Spleen (tissue), 7 donors: Measurements from ENCODE around the gene TMEM203.

ENCODE experiments used
- POLR2AphosphoS5 ChIP-seq, 3 donors: sonication (generic); formaldehyde crosslinking; IDR thresholded peaks; one replicate each; pipeline ENCODE4 v1.5.1; 2017; ENCODE audit warnings: antibody characterized with exemption in 3 of 3
- TF ChIP-seq, protein P1 (sequence below), 11 experiments: fragments of 200-600 bp in 7 of 11; fragments of 450-650 bp in 4 of 11; sonication (generic) in 4 of 11; IDR thresholded peaks in 8 of 11; conservative IDR thresholded peaks in 3 of 11; 1 replicate in 7 of 11; 2 replicates in 4 of 11; pipeline versions ENCODE4 v1.4.0 to v1.8.0; 2016 to 2021; ENCODE audit warnings: antibody characterized with exemption in 11 of 11, inconsistent platforms in 4 of 11, mild to moderate bottlenecking in 1 of 11
- donor health status: DM: no; HTN: no; CAD: no; lungs with moderate emphysema.
- donor health status: DM: no; HTN: no; CAD: no.
- donor health status: DM: no; HTN: no; CAD: no.

- TF ChIP-seq, protein P1, sequence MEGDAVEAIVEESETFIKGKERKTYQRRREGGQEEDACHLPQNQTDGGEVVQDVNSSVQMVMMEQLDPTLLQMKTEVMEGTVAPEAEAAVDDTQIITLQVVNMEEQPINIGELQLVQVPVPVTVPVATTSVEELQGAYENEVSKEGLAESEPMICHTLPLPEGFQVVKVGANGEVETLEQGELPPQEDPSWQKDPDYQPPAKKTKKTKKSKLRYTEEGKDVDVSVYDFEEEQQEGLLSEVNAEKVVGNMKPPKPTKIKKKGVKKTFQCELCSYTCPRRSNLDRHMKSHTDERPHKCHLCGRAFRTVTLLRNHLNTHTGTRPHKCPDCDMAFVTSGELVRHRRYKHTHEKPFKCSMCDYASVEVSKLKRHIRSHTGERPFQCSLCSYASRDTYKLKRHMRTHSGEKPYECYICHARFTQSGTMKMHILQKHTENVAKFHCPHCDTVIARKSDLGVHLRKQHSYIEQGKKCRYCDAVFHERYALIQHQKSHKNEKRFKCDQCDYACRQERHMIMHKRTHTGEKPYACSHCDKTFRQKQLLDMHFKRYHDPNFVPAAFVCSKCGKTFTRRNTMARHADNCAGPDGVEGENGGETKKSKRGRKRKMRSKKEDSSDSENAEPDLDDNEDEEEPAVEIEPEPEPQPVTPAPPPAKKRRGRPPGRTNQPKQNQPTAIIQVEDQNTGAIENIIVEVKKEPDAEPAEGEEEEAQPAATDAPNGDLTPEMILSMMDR (IDR thresholded peaks at IDR 0.05 in 8 of 11, conservative IDR thresholded peaks at IDR 0.05 in 3 of 11): no peak
- peak in 1 of 3 donors; percentile 35 for TF ChIP-seq POLR2AphosphoS5 (IDR thresholded peaks at IDR 0.05)
Observed at GRCh38 chr9:137234055-137234697, 28.7 kb upstream of the TMEM203 start.
